Fibroblast of pulmonary artery (primary cell): ENCODE measurements around the gene KRTAP12-2.
"Not testable (repeated sequence)": the region's sequence is repeated elsewhere in the genome, so short reads cannot be mapped to it uniquely, and the experiment has no call there.

ENCODE experiments used
- DNase-seq: peaks from one replicate; pipeline ENCODE4 v3.0.0-alpha.2; 2010; ENCODE audit warnings: low read depth
- H3K4me3 ChIP-seq: replicated peaks from 2 replicates; pipeline ENCODE4 v1.5.1; 2011; ENCODE audit warnings: low read depth, mild to moderate bottlenecking, control low read depth, low read length, moderate library complexity
- CTCF ChIP-seq: IDR thresholded peaks from 2 replicates; pipeline ENCODE4 v1.5.1; 2011; ENCODE audit warnings: mild to moderate bottlenecking, control low read depth, low read length, inconsistent platforms; ENCODE audit errors: missing control alignments

KRTAP12-2 gene

GRCh38 chr21:44695641-44696040, 28.9 kb upstream of the KRTAP12-2 start:
- no peak for TF ChIP-seq CTCF
- no peak for DNase-seq
- H3K4me3 ChIP-seq: no peak overlapping the region

DNA sequence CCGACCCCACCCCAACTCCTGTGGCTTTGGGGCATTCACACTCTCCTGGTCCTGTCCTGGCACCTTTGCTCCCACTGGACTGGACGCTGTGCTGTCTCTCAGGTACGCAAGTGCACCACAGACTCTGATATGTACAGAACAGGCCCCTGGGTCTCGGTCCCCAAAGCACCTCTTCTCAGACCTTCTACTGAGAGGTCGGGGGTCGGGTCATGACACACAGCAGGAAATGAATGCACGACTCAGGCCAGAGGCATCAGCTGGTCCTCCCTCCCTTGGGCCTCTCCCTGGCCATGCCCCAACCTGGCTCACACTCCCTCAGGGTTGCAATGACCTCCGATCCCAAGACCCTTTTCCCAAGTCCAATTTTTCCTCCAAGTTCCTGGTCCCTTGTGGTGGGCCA, 28.5 kb upstream of the KRTAP12-2 start:
- no peak overlapping the region for H3K4me3 ChIP-seq
- no peak for TF ChIP-seq CTCF
- DNase-seq: no peak

DNA sequence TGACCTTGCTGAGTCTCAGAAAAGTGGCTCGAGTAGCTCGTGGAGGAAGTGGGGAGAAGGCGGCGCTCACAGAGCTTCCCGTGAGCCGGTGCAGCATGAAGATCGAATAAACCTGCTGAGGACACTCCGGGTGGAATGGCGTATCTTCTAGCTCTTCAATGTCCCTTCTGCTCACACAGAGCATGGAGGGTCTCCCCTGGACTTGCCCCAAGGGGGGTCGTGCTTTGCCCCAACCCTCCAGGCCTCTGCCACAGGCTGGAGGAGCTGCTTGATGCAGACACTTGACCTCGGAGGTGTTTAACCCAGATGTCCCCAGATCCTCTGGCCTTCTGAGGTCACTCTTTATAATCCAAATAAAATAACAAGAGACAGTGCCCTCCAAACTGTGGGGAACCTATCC, 28.0 kb upstream of the KRTAP12-2 start:
- DNase-seq: no peak
- TF ChIP-seq CTCF: no peak

DNA sequence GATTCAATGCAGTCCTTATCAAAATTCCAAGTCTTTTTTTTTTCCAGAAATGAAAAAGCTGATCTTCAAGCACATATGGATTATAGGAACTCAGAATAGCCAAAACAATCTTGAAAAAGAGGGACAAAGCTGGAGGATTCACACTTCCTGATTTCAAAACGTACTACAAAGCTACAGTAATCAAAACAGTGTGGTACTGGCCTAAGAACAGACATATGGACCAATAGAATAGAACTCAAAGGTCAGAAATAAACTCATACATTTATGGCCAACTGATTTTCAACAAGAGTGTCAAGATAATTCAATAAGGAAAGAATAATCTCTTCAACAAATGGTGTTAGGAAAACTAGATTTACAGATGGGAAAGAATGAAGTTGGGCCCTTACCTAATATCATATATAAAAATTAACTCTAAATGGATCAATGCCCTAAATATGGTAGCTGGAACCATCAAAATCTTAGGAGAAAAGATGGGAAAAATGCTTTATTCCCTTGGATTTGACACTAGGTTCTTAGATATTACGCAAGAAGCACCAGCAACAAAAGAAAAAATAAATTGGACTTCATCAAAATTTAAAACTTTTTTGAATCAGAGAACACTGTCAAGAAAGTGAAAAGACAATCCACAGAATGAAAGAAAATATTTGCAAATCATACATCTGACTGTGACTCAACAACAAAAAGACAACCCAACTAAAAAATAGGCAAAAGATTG, 26.2 kb upstream of the KRTAP12-2 start:
- DNase-seq: no peak
- no peak overlapping the region for H3K4me3 ChIP-seq
- TF ChIP-seq CTCF: no peak

More for the DNA sequence above, 28.0 kb upstream of the KRTAP12-2 start:
- H3K4me3 ChIP-seq: no peak overlapping the region

DNA sequence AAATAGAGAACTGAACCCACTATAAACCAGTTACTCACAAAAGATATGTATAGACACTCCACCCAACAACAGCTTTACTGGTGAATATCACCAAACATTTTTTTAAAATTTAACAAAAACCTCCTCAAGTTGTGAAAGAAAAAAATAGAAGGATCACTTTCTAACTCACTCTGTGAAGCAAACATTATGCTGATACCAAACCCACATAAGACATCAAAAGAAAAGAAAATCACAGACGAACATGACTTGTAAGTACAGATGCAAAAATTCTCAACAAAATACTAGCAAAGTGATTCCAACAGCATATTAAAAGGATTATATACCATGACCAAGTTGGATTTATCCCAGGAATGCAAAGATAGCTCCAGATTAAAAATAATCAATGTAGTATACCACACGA, 25.0 kb upstream of the KRTAP12-2 start:
- DNase-seq: no peak
- no peak overlapping the region for H3K4me3 ChIP-seq
- no peak for TF ChIP-seq CTCF

GRCh38 chr21:44689740-44690139, 23.0 kb upstream of the KRTAP12-2 start:
- not testable (repeated sequence) for H3K4me3 ChIP-seq, DNase-seq

GRCh38 chr21:44687671-44688070, 20.9 kb upstream of the KRTAP12-2 start:
- DNase-seq: no peak
- no peak for TF ChIP-seq CTCF

More at GRCh38 chr21:44687671-44688070, 20.9 kb upstream of the KRTAP12-2 start:
- no peak overlapping the region for H3K4me3 ChIP-seq
